ENCODE measurements around the gene MORF4L1.
"Not testable (repeated sequence)": the region's sequence is repeated elsewhere in the genome, so short reads cannot be mapped to it uniquely, and the experiment has no call there.

The MORF4L1 gene

DNA sequence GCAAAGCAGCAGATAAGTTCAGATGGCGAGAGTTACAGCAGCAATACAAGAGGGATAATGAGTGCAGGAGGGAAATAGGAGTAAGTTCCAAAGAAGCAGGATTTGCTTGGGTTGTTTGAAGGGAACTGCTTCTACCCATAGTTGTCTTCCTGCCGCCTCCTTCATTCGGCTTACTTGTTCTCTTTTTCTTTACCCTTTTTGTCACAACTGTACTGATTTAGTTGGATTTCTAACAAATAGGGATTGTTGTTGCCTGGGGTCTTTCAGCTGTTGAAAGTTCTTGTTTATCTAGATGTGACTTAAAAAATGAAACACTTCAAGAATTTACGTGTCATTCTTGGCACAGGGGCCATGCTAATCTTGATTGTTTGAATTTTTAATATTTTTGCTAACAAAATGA lies 25.9 kb downstream of the MORF4L1 start:
- no peak for DNase-seq (ENCODE audit: low read depth in 1 of 2, low spot score in 1 of 2)

- not testable (repeated sequence) for DNase-seq (ENCODE audit: low read depth in 1 of 2, low spot score in 1 of 2)
Measured at GRCh38 chr15:78900819-78901533, 28.3 kb downstream of the MORF4L1 start.

- not testable (repeated sequence) for DNase-seq (ENCODE audit: low read depth in 1 of 2, low spot score in 1 of 2)
Measured at GRCh38 chr15:78902281-78903032, 29.8 kb downstream of the MORF4L1 start.

GRCh38 chr15:78904599-78905358 lies 32.1 kb downstream of the MORF4L1 start:
- DNase-seq (ENCODE audit: low read depth in 1 of 2, low spot score in 1 of 2): no peak

DNA sequence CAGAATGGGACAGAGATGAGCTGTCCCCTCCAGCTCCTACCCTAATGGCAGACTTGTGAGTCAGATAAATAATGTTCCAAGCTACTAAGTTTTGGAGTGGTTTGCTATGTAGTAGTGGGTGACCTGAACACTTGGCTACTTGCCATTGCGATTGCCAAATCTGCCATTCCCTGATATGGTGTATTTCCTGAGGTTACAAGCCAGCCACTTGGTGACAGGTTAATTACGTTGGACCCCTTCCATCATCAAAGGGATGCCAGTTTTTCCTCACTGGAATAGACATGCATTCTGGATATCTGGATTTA lies 33.6 kb downstream of the MORF4L1 start:
- DNase-seq (ENCODE audit: low read depth in 1 of 2, low spot score in 1 of 2): no peak

DNA sequence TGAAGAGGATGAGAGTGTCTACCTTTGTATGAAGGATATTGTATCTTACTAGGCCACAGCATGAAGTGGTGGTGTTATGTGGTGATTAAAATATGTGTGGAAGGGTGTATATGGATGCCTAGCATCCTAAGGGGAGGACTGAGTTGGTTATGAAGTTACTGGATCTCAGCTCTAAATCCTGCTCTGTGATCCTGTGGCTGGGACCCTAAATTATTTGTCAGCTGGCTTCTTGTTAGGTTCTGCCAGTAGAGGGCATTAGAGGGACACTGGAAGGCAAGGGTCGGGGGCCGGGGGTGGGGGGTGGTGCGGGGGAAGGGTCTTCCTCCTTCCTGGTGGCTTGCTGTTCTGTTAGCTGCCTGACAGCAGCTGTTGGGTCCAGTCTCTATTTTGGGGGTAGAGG lies 34.9 kb downstream of the MORF4L1 start:
- DNase-seq (ENCODE audit: low read depth in 1 of 2, low spot score in 1 of 2): no peak

DNA sequence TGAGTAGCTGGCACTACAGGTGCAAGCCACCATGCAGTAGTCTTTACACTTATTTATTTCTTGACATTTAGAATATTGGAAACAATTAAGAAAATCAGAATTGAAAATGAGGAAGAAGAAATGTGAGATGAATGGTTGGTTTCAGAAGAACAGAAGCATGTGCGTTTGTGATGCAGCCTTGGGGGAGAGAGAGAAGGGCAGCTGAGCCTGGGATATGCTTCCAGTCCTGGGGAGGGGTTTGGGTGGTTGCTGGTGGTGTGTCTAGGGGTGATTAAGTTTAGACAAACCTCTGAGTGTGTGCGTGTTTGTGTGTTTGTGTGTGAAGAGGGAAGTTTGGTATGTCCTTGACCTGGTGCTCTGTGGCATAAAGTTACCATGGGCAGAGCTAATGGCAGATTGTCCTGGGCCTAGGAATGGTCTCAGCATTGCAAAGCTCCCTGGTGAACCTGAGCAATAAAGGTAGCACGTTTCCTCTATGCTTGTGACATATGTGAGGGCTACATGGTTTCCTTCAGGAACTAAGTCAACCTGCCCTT lies 36.5 kb downstream of the MORF4L1 start:
- no peak for DNase-seq (ENCODE audit: low read depth in 1 of 2, low spot score in 1 of 2)

DNA sequence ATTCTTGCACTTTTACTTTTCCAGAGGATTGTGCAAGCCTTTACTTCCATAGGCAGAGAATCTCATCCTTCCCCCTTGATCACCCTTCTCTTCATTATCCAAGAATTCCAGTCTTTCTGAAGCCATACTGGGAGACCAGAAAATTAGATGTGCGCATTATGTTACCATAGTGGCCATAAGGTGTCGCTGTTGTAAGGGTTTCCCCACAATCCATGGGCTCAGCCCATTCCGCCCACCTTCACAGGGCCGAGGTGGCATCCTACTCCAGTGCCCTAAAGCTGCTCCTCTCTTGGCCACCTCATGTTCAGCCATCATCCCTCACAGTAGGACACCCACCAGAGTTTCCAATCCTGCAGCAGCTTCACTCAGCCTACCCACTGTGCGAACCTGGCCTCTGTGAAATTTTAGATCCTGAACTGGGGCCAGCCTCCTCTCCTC lies 37.1 kb downstream of the MORF4L1 start:
- peak in 1 of 2 donors; percentile 17 for DNase-seq (ENCODE audit: low read depth in 1 of 2, low spot score in 1 of 2)

GRCh38 chr15:78910271-78910670 lies 37.6 kb downstream of the MORF4L1 start:
- no peak for DNase-seq (ENCODE audit: low read depth in 1 of 2, low spot score in 1 of 2)

GRCh38 chr15:78912316-78912715 lies 39.6 kb downstream of the MORF4L1 start:
- DNase-seq (ENCODE audit: low read depth in 1 of 2, low spot score in 1 of 2): no peak

DNA sequence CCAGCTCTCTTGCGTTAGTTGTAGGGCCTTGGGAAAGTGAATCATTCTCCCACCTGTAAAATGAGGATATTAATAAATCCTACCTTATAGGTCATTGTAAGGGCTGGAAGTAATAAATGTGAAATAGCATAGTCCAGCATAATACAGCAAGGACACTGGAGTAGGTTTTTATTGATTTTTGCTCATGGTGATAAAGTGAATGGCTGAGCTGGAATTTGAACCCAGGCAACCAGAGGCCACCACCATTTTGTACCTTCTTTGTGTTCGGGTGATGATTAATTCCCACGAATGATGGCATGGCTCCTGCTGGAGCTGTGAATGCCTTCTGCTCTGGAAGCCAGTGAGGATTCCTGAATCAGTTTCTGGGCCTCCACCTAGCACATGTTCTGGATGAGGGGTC lies 40.3 kb downstream of the MORF4L1 start:
- DNase-seq (ENCODE audit: low read depth in 1 of 2, low spot score in 1 of 2): no peak

DNA sequence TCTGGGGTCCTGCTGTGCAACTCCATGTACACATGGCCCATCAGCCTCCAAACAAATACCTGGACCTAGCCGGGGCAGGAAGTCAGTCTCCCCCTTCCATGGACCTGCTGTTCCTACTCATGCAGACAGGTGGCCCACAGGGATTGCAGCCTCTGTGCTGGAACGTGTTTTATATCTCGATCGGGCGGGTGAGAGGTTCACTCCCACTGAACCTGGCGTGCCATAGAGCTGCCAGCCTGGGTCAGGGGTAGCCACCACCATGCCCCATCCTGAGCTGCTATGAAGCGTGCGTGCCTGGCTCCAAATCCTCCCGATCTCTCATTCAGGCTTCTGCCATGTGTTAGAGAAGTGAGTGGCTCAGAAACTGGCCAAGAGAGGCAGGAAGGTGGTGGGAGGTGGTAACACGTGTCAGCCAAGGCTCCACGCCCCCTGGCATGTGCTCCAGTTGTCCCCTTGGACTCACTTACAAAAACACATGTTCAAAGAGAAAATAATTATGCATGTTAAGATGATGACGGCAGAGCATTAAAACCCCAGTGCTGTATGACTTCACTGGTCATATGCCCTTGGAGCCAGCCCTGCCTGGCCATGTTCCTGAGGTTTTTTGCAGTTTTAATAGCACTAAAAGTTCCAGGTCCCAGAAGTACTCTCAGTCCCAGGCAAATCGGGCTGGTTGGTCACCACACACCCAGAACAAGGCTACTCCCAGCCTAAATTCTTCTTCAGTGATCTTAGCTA lies 41.5 kb downstream of the MORF4L1 start:
- DNase-seq (ENCODE audit: low read depth in 1 of 2, low spot score in 1 of 2): no peak

DNA sequence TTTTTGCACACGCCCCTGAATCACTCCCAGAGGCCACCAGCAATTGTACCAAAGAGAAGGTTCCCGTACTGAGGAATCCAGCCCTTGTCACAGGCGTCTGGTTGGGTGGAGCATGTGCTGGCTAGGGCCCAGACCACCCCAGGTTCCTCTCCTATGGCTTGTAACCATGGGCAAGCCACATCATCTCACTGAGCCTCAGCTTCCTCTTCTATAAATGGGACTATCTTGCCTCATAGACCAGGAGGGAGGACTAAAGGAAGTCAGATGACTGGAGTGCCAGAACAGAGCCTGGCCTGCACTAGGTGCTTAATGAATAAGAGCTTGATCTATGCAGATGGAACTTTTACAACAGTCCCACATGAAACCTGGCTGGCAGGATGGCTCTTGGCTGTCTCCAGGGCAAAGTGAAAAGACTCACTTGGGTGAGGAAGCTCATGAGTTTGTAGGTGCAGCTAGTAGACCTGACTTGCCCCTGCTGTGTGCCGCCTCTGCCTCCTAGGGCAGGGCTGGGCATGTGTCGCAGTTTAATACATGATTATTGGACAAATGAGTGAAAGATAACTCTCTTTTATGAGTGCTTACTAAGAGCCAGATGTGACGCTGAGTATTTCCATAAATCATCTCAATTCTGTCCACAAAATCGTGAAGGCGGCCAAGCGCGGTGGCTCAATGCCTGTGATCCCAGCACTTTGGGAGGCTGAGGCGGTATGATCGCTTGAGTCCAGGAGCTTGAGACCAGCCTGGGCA lies 42.8 kb downstream of the MORF4L1 start:
- DNase-seq (ENCODE audit: low read depth in 1 of 2, low spot score in 1 of 2): no peak

GRCh38 chr15:78916088-78916487 lies 43.4 kb downstream of the MORF4L1 start:
- DNase-seq (ENCODE audit: low read depth in 1 of 2, low spot score in 1 of 2): no peak

DNA sequence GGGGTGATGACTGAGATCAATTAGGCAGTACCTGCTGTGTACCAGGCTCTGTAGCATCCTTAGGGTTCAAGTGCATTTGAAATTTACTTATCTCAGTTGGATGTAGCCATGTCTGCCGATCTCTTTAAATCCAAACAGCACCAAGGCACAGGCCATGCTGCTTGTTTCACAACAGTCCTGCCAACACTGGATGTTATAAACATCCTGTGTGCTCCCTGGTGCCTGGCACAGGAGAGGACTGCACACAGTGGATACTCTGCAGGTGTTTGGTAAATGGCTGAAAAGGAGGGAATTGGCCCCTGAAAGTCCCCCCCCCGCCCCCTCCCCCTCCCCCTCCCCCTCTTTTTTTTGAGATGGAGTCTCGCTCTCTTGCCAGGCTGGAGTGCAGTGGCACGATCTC lies 45.2 kb downstream of the MORF4L1 start:
- no peak for DNase-seq (ENCODE audit: low read depth in 1 of 2, low spot score in 1 of 2)

DNA sequence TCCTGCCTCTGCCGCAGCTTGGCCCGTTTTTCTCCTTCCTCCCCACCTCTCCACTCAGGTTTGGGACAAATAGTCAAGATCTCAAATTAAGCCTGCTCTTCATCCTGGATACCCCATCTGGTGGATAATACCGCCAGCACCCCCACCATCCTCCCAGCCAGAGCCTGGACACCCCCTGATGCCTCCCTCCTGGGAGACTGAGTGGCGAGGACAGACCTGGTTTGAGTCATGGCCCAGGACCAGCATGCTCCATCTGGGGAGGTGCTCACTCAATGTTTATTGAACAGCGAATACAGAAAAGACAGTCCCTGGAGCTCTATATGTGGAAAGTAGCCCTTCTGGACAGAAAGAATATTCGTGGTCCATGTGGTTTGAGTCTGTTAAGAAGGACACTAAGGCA lies 48.8 kb downstream of the MORF4L1 start:
- DNase-seq (ENCODE audit: low read depth in 1 of 2, low spot score in 1 of 2): no peak

GRCh38 chr15:78921940-78922339 lies 49.2 kb downstream of the MORF4L1 start:
- DNase-seq (ENCODE audit: low read depth in 1 of 2, low spot score in 1 of 2): no peak

DNA sequence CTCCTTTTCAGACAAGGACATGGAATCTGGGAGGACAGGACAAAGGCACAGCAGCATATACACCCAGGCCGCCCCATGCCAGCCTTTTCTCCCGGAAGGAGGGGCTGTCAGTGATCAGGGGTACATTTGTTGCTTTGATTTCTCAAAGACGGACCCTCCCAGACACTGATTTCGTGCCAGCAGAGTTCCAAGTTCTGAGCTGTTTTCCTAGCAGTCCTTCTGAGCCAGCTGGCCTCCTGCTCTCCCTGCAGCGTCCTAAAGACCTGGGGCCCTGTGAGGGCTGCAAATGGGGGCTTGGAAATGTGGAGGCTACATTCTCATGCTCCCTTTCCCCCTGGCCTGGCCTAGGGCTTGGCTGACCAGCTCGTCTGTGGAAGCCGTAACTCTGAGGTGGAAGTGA lies 49.8 kb downstream of the MORF4L1 start:
- DNase-seq (ENCODE audit: low read depth in 1 of 2, low spot score in 1 of 2): no peak

- no peak for DNase-seq (ENCODE audit: low read depth in 1 of 2, low spot score in 1 of 2)
Measured at GRCh38 chr15:78923015-78923414, 50.3 kb downstream of the MORF4L1 start.

Data from activated CD4-positive, alpha-beta T cell treated with anti-CD3 and anti-CD28 coated beads, Interleukin-2, amount 50 U/mL, for 24 hours (primary cell).